Neural progenitor cell (in vitro differentiated cells): ENCODE data around the gene PLEKHG4B. TPM values are rescaled to one million over a fixed set of nuclear protein-coding genes. Genes with fewer than 3 reads are reported as not detected.

Experiments
- DNase-seq: peaks from one replicate; pipeline ENCODE4 v3.0.0-alpha.2; 2016; ENCODE audit warnings: low spot score
- H2AFZ ChIP-seq: fragments of 200-600 bp; sonication (generic); replicated peaks from 2 replicates; pipeline ENCODE4 v1.6.1; 2016; ENCODE audit warnings: antibody characterized with exemption
- H3F3A ChIP-seq: fragments of 200-600 bp; sonication (generic); 2 replicates; pipeline ENCODE4 v1.6.1; 2016; ENCODE audit warnings: antibody characterized with exemption, low read depth
- H3K27ac ChIP-seq: fragments of 200-600 bp; sonication (generic); 2 replicates; pipeline ENCODE4 v1.5.1; 2016; ENCODE audit warnings: mild to moderate bottlenecking
- H3K27me3 ChIP-seq: fragments of 200-600 bp; sonication (generic); 2 replicates; pipeline ENCODE4 v1.6.1; 2016; ENCODE audit warnings: mild to moderate bottlenecking, moderate library complexity
- H3K36me3 ChIP-seq: fragments of 200-600 bp; sonication (generic); 2 replicates; pipeline ENCODE4 v1.5.1; 2016
- H3K4me1 ChIP-seq: fragments of 200-600 bp; sonication (generic); 2 replicates; pipeline ENCODE4 v1.6.1; 2016; ENCODE audit warnings: mixed run types
- H3K4me2 ChIP-seq: fragments of 200-600 bp; sonication (generic); 2 replicates; pipeline ENCODE4 v1.6.1; 2016
- H3K4me3 ChIP-seq: fragments of 200-600 bp; sonication (generic); 2 replicates; pipeline ENCODE4 v1.5.1; 2016
- H3K79me2 ChIP-seq: fragments of 200-600 bp; sonication (generic); 2 replicates; pipeline ENCODE4 v1.6.1; 2016; ENCODE audit warnings: low read depth
- H3K9ac ChIP-seq: fragments of 200-600 bp; sonication (generic); 2 replicates; pipeline ENCODE4 v1.6.1; 2016
- H3K9me3 ChIP-seq: fragments of 200-600 bp; sonication (generic); 2 replicates; pipeline ENCODE4 v1.5.1; 2016; ENCODE audit warnings: low read depth
- H4K20me1 ChIP-seq: fragments of 200-600 bp; sonication (generic); 2 replicates; pipeline ENCODE4 v1.6.1; 2016; ENCODE audit warnings: low read depth
- H3K27ac Mint-ChIP-seq: 3 replicates; pipeline ENCODE4 v1.8.0; 2021; ENCODE audit warnings: mixed read lengths
- H3K27me3 Mint-ChIP-seq: 2 replicates; pipeline ENCODE4 v1.8.0; 2022; ENCODE audit warnings: low read depth, mild to moderate bottlenecking, inconsistent platforms, moderate library complexity, mixed read lengths; ENCODE audit not compliant: insufficient read depth
- H3K36me3 Mint-ChIP-seq: 3 replicates; pipeline ENCODE4 v1.8.0; 2021; ENCODE audit warnings: mixed read lengths
- H3K4me1 Mint-ChIP-seq: 3 replicates; pipeline ENCODE4 v1.8.0; 2021; ENCODE audit warnings: mixed read lengths
- H3K4me3 Mint-ChIP-seq: 3 replicates; pipeline ENCODE4 v1.8.0; 2021; ENCODE audit warnings: mild to moderate bottlenecking, moderate library complexity, mixed read lengths
- H3K9me3 Mint-ChIP-seq: 3 replicates; pipeline ENCODE4 v1.8.0; 2020; ENCODE audit warnings: mixed read lengths
- EZH2 ChIP-seq: fragments of 200-600 bp; sonication (generic); IDR thresholded peaks from 2 replicates; pipeline ENCODE4 v1.6.1; 2017; ENCODE audit warnings: antibody characterized with exemption, mild to moderate bottlenecking, moderate library complexity
- EZH2phosphoT487 ChIP-seq: fragments of 200-600 bp; sonication (generic); IDR thresholded peaks from 2 replicates; pipeline ENCODE4 v1.6.1; 2017; ENCODE audit warnings: antibody characterized with exemption
- total RNA-seq: library from RNA; depleted of rRNA; stranded (reverse); fragments of >200 nt; gene quantifications from 2 replicates; pipeline ENCODE4 v1.2.3, GENCODE V29; 2015; ENCODE audit warnings: low replicate concordance
- TF ChIP-seq, protein P1 (sequence below): fragments of 200-600 bp; sonication (generic); IDR thresholded peaks from 2 replicates; pipeline ENCODE4 v1.5.1; 2017; ENCODE audit warnings: antibody characterized with exemption, mild to moderate bottlenecking

The PLEKHG4B gene
- total RNA-seq, 1 donor from 2014 or later = 28.8 TPM

DNA sequence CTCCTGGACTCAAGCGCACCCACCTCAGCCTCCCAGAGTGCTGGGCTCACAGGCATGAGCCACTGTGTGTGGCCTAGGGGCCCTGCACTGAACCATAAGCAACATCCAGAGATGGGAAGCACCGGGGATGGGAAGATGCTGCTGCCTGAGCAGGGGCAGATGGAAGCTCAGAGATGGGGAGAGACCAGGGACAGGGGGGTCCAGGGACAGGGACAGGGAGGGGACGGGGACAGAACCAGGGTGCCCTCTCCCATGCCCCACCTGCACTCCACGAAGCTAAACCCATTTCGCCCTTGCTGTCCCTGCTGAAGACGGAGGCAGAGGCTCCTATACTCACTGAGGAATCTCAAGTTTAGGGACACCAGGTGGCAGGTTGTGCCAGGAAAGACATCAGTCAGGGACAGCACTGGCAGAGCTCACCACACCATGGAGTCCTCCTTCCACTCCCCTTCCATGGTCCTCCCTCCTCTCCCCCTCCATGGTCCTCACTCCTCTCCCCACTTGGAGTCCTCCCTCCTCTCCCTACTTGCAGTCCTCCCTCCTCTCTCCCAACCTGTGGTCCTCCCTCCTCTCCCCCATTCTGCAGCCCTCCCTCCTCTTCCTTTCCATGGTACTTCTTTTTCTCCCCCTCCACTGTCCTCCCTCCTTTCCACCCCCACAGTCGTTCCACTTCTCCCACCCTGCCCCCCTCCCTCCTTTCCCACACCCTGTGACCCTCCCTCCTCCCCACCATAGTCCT is 53.8 kb downstream of the PLEKHG4B start:
- H3K36me3 Mint-ChIP-seq = peaks cover 42% of the 10 kb centered on the region
- DNase-seq = no peak

DNA sequence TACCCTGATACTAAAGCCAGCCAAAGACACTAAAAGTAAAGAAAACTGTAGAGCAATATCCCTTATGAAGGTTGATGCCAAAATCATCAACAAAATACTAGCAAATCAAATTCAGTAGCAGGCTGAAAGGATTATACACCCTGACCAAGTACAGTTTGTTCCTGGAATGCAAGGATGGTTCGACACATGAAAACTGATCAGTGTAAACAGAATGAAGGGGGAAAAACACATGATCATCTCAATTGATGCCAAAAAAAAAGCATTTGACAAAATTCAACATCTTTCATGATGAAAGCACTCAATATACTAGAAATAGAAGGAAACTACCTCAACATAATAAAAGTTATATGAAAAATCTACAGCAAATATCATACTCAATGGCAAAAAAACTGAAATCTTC is 55.8 kb downstream of the PLEKHG4B start:
- H3F3A ChIP-seq = peaks cover 10% of the 10 kb centered on the region
- H3K36me3 Mint-ChIP-seq = peaks cover 47% of the 10 kb centered on the region

More for the DNA sequence above, 53.8 kb downstream of the PLEKHG4B start:
- H3K4me2 ChIP-seq = no peak overlapping the region
- H3K9me3 ChIP-seq = peaks cover 15% of the 10 kb centered on the region
- H3F3A ChIP-seq = no peaks in the 10 kb centered on the region
- peaks cover 32% of the 10 kb centered on the region for H3K36me3 ChIP-seq
- no peak overlapping the region for H3K4me3 ChIP-seq
- TF ChIP-seq, protein P1, sequence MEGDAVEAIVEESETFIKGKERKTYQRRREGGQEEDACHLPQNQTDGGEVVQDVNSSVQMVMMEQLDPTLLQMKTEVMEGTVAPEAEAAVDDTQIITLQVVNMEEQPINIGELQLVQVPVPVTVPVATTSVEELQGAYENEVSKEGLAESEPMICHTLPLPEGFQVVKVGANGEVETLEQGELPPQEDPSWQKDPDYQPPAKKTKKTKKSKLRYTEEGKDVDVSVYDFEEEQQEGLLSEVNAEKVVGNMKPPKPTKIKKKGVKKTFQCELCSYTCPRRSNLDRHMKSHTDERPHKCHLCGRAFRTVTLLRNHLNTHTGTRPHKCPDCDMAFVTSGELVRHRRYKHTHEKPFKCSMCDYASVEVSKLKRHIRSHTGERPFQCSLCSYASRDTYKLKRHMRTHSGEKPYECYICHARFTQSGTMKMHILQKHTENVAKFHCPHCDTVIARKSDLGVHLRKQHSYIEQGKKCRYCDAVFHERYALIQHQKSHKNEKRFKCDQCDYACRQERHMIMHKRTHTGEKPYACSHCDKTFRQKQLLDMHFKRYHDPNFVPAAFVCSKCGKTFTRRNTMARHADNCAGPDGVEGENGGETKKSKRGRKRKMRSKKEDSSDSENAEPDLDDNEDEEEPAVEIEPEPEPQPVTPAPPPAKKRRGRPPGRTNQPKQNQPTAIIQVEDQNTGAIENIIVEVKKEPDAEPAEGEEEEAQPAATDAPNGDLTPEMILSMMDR = no peak
- no peak for TF ChIP-seq EZH2phosphoT487
- no peak for TF ChIP-seq EZH2
- H3K4me3 Mint-ChIP-seq = no peak overlapping the region
- no peak overlapping the region for H3K9ac ChIP-seq
- H3K9me3 Mint-ChIP-seq = peaks cover 20% of the 10 kb centered on the region
- H3K4me1 ChIP-seq = no peaks in the 10 kb centered on the region
- H3K27ac ChIP-seq = no peak overlapping the region
- no peaks in the 10 kb centered on the region for H4K20me1 ChIP-seq
- H3K27me3 Mint-ChIP-seq = no peaks in the 10 kb centered on the region
- no peaks in the 10 kb centered on the region for H3K4me1 Mint-ChIP-seq
- no peak overlapping the region for H3K27ac Mint-ChIP-seq
- H3K27me3 ChIP-seq = no peaks in the 10 kb centered on the region
- no peak overlapping the region for H2AFZ ChIP-seq
- no peaks in the 10 kb centered on the region for H3K79me2 ChIP-seq

GRCh38 chr5:149745-150485 is 57.9 kb downstream of the PLEKHG4B start:
- Histone ChIP-seq H2AFZ (no peak overlapping the region), H4K20me1 (no peaks in the 10 kb centered on the region), H3K9ac (no peak overlapping the region), H3K4me2 (no peak overlapping the region), H3K27me3 (no peaks in the 10 kb centered on the region), H3K4me3 (no peak overlapping the region), H3K79me2 (no peaks in the 10 kb centered on the region), H3F3A (peaks cover 13% of the 10 kb centered on the region), H3K4me1 (peaks cover 6% of the 10 kb centered on the region), H3K9me3 (peaks cover 15% of the 10 kb centered on the region), H3K27ac (no peak overlapping the region), H3K36me3 (peaks cover 31% of the 10 kb centered on the region)
- TF ChIP-seq EZH2phosphoT487 (no peak), EZH2 (no peak)
- TF ChIP-seq, protein P1 = no peak
- H3K9me3 Mint-ChIP-seq = peaks cover 20% of the 10 kb centered on the region
- H3K4me3 Mint-ChIP-seq = no peak overlapping the region
- H3K27ac Mint-ChIP-seq = no peak overlapping the region
- no peak for DNase-seq
- peaks cover 7% of the 10 kb centered on the region for H3K4me1 Mint-ChIP-seq
- H3K36me3 Mint-ChIP-seq = peaks cover 44% of the 10 kb centered on the region
- no peaks in the 10 kb centered on the region for H3K27me3 Mint-ChIP-seq

More for the DNA sequence above, 55.8 kb downstream of the PLEKHG4B start:
- TF ChIP-seq EZH2phosphoT487 (no peak), EZH2 (no peak)
- TF ChIP-seq, protein P1 = no peak
- Mint-ChIP-seq H3K4me1 (no peaks in the 10 kb centered on the region), H3K4me3 (no peak overlapping the region), H3K27me3 (no peaks in the 10 kb centered on the region), H3K27ac (no peak overlapping the region), H3K9me3 (peaks cover 20% of the 10 kb centered on the region)
- H3K4me1 ChIP-seq = no peaks in the 10 kb centered on the region
- no peak overlapping the region for H3K9ac ChIP-seq
- H3K4me3 ChIP-seq = no peak overlapping the region
- no peak for DNase-seq
- H3K9me3 ChIP-seq = peaks cover 15% of the 10 kb centered on the region
- no peaks in the 10 kb centered on the region for H4K20me1 ChIP-seq
- H2AFZ ChIP-seq = no peak overlapping the region
- no peaks in the 10 kb centered on the region for H3K27me3 ChIP-seq
- no peak overlapping the region for H3K4me2 ChIP-seq
- H3K36me3 ChIP-seq = peaks cover 39% of the 10 kb centered on the region
- H3K27ac ChIP-seq = no peak overlapping the region
- no peaks in the 10 kb centered on the region for H3K79me2 ChIP-seq
